NCI-H2081 (cell line): ENCODE results near the gene TRDN.
"Not testable (repeated sequence)": the region's sequence is repeated elsewhere in the genome, so short reads cannot be mapped to it uniquely, and the experiment has no call there.

Experiments used
- DNase-seq, 2 experiments: peaks; one replicate each; lab custom pipeline; 2025; lab: John Stamatoyannopoulos, UW

TRDN gene

GRCh38 chr6:123629258-123629941 is 7.3 kb downstream of the TRDN start:
- DNase-seq, result no peak

GRCh38 chr6:123625696-123626095 is 11.1 kb downstream of the TRDN start:
- no peak for DNase-seq

GRCh38 chr6:123622780-123623179 is 14.0 kb downstream of the TRDN start:
- DNase-seq, result no peak

- DNase-seq, result no peak
Observed at GRCh38 chr6:123619156-123619555, 17.6 kb downstream of the TRDN start.

- no peak for DNase-seq
Observed at GRCh38 chr6:123616942-123617341, 19.8 kb downstream of the TRDN start.

- DNase-seq, result no peak
Observed at GRCh38 chr6:123616016-123616415, 20.7 kb downstream of the TRDN start.

GRCh38 chr6:123610779-123611178 is 26.0 kb downstream of the TRDN start:
- no peak for DNase-seq

- no peak for DNase-seq
Observed at GRCh38 chr6:123604067-123604466, 32.7 kb downstream of the TRDN start.

- DNase-seq, result no peak
Observed at GRCh38 chr6:123598011-123598410, 38.7 kb downstream of the TRDN start.

GRCh38 chr6:123594776-123595175 is 42.0 kb downstream of the TRDN start:
- no peak for DNase-seq

- DNase-seq, result no peak
Observed at GRCh38 chr6:123592426-123592825, 44.3 kb downstream of the TRDN start.

GRCh38 chr6:123589973-123590372 is 46.8 kb downstream of the TRDN start:
- DNase-seq, result no peak

GRCh38 chr6:123589317-123589716 is 47.4 kb downstream of the TRDN start:
- peak in 1 of 2 experiments; percentile 8 for DNase-seq

- DNase-seq, result no peak
Observed at GRCh38 chr6:123588546-123588895, 48.2 kb downstream of the TRDN start.

GRCh38 chr6:123587838-123588545 is 48.8 kb downstream of the TRDN start:
- no peak for DNase-seq

GRCh38 chr6:123587407-123587806 is 49.3 kb downstream of the TRDN start:
- not testable (repeated sequence) for DNase-seq

GRCh38 chr6:123580331-123580730 is 56.4 kb downstream of the TRDN start:
- DNase-seq, result no peak

- peak in 1 of 2 experiments; percentile 49 for DNase-seq
Observed at GRCh38 chr6:123575188-123575587, 61.6 kb downstream of the TRDN start.

- DNase-seq, result peak in 1 of 2 experiments; percentile 10
Observed at GRCh38 chr6:123570813-123571684, 65.7 kb downstream of the TRDN start.

GRCh38 chr6:123569575-123569974 is 67.2 kb downstream of the TRDN start:
- no peak for DNase-seq

- DNase-seq, result no peak
Observed at GRCh38 chr6:123565529-123565928, 71.2 kb downstream of the TRDN start.

- peak; percentile 8 to 62 for DNase-seq
Observed at GRCh38 chr6:123564361-123564760, 72.4 kb downstream of the TRDN start.

- DNase-seq, result no peak
Observed at GRCh38 chr6:123562677-123563076, 74.1 kb downstream of the TRDN start.
